ENCODE results near the gene CST7.

CST7 gene

GRCh38 chr20:24979036-24979960, 30.2 kb downstream of the CST7 start:
- Histone ChIP-seq H3K27ac (no peak overlapping the region), H3K4me2 (no peak overlapping the region), H3K4me3 (IDR thresholded peaks at IDR 0.05; ENCODE audit: insufficient read depth, low read depth, low read length) (no peak overlapping the region), H3K79me2 (ENCODE audit: insufficient read depth, low read depth) (no peaks in the 10 kb centered on the region), H3K4me1 (ENCODE audit: low read depth, poor library complexity, severe bottlenecking) (no peaks in the 10 kb centered on the region), H4K20me1 (ENCODE audit: insufficient read depth) (no peaks in the 10 kb centered on the region), H3K27me3 (ENCODE audit: insufficient read depth, low read depth) (no peaks in the 10 kb centered on the region), H2AFZ (ENCODE audit: low read depth) (no peak overlapping the region), H3K9ac (no peak overlapping the region), H3K36me3 (ENCODE audit: insufficient read depth) (no peaks in the 10 kb centered on the region)
- no peak for TF ChIP-seq CTCF (conservative IDR thresholded peaks at IDR 0.05; ENCODE audit: low read depth, low read length)

GRCh38 chr20:24980291-24981053, 31.4 kb downstream of the CST7 start:
- Histone ChIP-seq H3K79me2 (ENCODE audit: insufficient read depth, low read depth) (no peaks in the 10 kb centered on the region), H3K36me3 (ENCODE audit: insufficient read depth) (no peaks in the 10 kb centered on the region), H3K4me1 (ENCODE audit: low read depth, poor library complexity, severe bottlenecking) (no peaks in the 10 kb centered on the region), H3K27me3 (ENCODE audit: insufficient read depth, low read depth) (no peaks in the 10 kb centered on the region), H4K20me1 (ENCODE audit: insufficient read depth) (no peaks in the 10 kb centered on the region), H2AFZ (ENCODE audit: low read depth) (no peak overlapping the region), H3K4me2 (no peak overlapping the region), H3K9ac (no peak overlapping the region), H3K27ac (no peak overlapping the region), H3K4me3 (IDR thresholded peaks at IDR 0.05; ENCODE audit: insufficient read depth, low read depth, low read length) (no peak overlapping the region)
- no peak for TF ChIP-seq CTCF (conservative IDR thresholded peaks at IDR 0.05; ENCODE audit: low read depth, low read length)

GRCh38 chr20:24981282-24981681, 32.2 kb downstream of the CST7 start:
- Histone ChIP-seq H3K4me3 (IDR thresholded peaks at IDR 0.05; ENCODE audit: insufficient read depth, low read depth, low read length) (no peak overlapping the region), H3K4me2 (no peak overlapping the region), H3K36me3 (ENCODE audit: insufficient read depth) (no peaks in the 10 kb centered on the region), H3K9ac (no peak overlapping the region), H3K27ac (no peak overlapping the region), H3K27me3 (ENCODE audit: insufficient read depth, low read depth) (no peaks in the 10 kb centered on the region), H3K4me1 (ENCODE audit: low read depth, poor library complexity, severe bottlenecking) (no peaks in the 10 kb centered on the region), H2AFZ (ENCODE audit: low read depth) (no peak overlapping the region), H4K20me1 (ENCODE audit: insufficient read depth) (no peaks in the 10 kb centered on the region), H3K79me2 (ENCODE audit: insufficient read depth, low read depth) (no peaks in the 10 kb centered on the region)
- TF ChIP-seq CTCF (conservative IDR thresholded peaks at IDR 0.05; ENCODE audit: low read depth, low read length), result no peak

- H3K36me3 ChIP-seq (ENCODE audit: insufficient read depth), result no peaks in the 10 kb centered on the region
- no peak overlapping the region for H3K27ac ChIP-seq
- no peaks in the 10 kb centered on the region for H3K79me2 ChIP-seq (ENCODE audit: insufficient read depth, low read depth)
- no peak overlapping the region for H3K4me3 ChIP-seq (IDR thresholded peaks at IDR 0.05; ENCODE audit: insufficient read depth, low read depth, low read length)
- TF ChIP-seq CTCF (conservative IDR thresholded peaks at IDR 0.05; ENCODE audit: low read depth, low read length), result no peak
- no peak overlapping the region for H3K9ac ChIP-seq
- H3K4me2 ChIP-seq, result no peak overlapping the region
- no peaks in the 10 kb centered on the region for H3K4me1 ChIP-seq (ENCODE audit: low read depth, poor library complexity, severe bottlenecking)
- H4K20me1 ChIP-seq (ENCODE audit: insufficient read depth), result no peaks in the 10 kb centered on the region
- H3K27me3 ChIP-seq (ENCODE audit: insufficient read depth, low read depth), result no peaks in the 10 kb centered on the region
- no peak overlapping the region for H2AFZ ChIP-seq (ENCODE audit: low read depth)
Measured at GRCh38 chr20:24981790-24982189, 32.7 kb downstream of the CST7 start.
